ENCODE data around the gene PRND.
A peak's percentile ranks its signal among the peaks of the same experiment; 100 is the strongest.
"Not testable (repeated sequence)": the region's sequence is repeated elsewhere in the genome, so short reads cannot be mapped to it uniquely, and the experiment has no call there.

PRND gene

GRCh38 chr20:4740774-4741431, 19.2 kb downstream of the PRND start:
- peak; percentile 31 to 61 (median 40) for DNase-seq

DNA sequence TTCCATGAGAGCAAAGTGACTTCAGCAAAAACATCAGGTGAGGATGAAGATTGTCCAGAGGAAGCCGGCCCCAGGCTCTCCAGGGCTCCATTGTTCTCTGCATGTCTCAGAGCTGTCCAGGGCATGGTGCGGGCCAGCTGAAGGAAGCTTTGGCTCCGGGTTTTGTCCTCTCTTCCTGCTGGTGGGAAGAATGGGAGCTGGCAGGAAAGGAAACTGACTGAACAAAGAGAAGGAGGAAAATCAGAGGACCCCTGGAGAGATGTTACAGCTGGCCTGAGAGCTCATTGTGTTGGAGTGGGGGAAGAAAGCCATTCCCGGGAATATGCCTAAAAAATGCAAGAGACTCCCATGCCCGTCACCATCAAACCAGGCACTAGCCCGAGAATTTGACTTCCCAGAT, 27.1 kb downstream of the PRND start:
- DNase-seq = no peak

DNA sequence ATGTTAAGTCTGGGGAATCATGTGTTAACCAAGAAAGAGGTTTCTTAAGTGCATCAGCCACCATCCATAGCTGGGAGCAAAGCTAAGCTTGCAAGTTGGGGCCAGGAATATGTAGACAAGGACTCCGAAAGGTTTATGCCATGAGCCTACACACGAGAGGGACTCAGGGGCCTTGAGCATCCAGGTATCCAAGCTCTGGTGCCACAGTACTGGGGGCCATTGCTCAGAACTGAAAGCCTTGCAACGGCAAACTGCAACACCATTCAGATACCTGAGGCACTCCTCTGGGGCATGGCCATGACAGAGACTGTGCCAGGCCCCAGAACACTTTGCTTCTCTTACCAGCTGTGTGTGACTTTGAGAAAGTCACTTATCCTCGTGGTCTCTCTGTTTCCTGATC, 27.6 kb downstream of the PRND start:
- DNase-seq = no peak

DNA sequence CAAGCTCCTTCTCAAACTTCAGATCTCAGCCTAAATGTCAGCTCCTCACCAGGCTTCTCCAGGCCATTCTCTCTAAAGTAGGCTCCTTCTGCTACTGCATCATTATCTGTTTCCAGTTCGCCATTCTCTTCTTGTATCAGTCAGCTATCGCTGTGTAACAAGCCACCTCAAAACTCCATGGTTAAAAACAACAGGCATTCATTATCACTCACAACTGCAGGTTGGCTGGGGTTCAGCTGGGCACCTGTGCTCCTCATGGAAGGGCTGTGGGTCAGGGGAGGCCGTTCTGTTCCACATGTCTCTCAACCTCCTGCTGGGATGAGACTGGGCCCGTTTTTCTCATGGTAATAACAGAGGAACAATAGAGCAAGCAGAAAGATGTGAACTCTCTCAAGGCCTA, 28.7 kb downstream of the PRND start:
- DNase-seq = no peak

DNA sequence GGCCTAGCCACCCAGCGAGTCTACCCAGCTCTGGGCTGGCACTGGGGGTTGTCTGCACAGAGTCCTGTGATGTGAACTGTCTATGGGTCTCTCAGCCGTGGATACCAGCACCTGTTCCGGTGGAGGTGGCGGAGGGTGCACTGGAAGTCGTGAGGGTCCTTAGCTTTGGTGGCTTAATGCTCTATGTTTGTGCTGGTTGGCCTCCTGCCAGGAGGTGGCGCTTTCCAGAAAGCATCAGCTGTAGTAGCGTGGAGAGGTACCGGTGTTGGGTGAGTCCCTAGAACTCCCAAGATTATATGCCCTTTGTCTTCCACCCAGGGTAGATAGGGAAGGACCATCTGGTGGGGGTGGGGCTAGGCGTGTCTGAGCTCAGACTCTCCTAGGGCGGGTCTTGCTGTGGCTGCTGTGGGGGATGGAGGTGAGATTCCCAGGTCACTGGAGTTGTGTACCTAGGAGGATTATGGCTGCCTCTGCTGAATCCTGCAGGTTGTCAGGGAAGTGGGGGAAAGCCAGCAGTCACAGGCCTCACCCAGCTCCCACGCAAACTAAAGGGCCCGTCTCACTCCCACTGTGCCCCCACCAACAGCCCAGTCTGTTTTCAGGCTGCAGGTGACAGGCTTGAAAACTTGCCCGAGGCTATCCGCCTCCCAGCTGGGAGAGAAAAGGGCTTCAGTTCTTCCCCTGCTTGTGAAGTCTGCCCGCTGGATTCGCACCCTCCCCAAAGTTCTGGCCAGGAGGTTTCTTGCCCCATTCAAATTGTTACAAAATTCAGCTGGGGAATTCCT, 37.6 kb downstream of the PRND start:
- DNase-seq = peak in 4 of 5 donors; percentile 16 to 33 (median 26)

DNA sequence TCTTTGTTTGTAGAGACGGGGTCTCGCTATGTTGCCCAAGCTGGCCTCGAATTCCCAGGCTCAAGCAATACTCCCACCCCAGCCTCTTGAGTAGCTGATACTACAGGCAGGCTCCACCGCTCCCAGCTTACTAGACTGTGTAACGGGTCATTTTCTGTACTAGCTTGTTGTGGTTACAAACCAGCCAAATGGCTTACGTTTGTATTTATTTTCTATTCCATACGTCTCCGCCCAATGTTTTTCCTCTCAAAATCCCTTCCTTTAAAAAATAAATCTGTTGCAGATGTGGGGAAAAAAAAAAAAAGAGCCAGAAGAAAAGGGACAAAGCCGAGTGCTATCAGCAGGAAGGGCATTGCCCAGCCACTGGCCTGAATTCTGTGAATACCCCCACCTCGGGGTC, 41.6 kb downstream of the PRND start:
- DNase-seq = no peak

- no peak for DNase-seq
These were observed 42.2 kb downstream of the PRND start for GRCh38 chr20:4763723-4764510.

DNA sequence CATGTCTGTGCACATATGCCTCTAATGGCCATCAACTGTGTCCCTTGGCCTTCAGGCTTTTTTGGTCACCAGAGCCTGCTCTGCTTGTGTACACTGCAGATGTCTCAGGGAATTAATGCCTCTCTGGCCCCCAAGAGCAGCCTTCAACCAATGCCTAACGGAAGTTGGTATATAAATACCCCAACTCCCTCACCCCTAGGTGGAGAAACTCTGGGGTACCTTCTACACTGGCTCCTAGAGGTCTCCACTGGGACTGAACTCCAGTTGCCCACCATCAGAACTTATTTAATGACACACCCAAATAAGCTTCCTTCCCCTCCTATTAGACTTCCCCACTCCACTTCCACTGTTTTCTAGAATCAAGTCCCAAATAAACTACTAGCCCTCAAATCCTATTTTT, 43.1 kb downstream of the PRND start:
- no peak for DNase-seq

DNA sequence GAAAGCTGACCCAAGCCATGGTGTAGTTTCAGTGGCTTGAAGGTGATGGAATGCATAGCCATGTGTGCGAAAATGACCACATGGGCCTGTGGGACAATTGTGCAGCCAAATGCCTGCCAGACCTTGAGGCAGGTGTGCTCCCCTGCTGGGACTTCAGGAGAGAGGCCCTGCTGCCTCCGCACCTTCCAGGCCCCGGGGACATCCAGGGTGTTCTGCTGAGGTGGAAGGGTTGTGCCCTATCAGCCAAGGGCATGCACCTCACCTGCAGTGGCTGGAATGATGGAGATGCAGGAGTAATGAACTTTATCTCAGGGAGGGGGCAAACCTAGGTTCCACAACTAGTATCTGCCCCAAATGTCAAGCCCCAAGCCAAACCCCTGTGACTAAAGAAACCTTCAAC, 44.0 kb downstream of the PRND start:
- no peak for DNase-seq

- DNase-seq = no peak
These were observed 44.9 kb downstream of the PRND start for GRCh38 chr20:4766631-4767030.

DNA sequence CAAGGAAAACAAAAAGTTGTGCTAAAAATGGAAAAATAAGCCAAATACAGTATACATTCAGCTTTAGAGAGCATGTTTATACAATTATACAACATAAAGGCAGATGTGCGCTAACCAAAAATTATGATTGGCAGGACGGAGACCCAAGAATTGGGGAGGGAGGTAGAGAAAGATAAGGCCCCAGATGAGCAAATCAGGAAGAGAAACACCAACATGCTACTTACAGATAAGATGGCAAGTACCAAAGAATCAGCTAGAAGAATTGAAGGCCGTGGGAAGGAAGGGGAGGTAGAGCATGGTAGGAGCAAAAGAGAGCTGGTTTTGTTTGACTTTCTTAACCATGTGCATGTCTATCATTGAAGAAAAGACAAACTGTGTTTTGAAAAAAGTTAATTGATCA, 45.4 kb downstream of the PRND start:
- no peak for DNase-seq

DNA sequence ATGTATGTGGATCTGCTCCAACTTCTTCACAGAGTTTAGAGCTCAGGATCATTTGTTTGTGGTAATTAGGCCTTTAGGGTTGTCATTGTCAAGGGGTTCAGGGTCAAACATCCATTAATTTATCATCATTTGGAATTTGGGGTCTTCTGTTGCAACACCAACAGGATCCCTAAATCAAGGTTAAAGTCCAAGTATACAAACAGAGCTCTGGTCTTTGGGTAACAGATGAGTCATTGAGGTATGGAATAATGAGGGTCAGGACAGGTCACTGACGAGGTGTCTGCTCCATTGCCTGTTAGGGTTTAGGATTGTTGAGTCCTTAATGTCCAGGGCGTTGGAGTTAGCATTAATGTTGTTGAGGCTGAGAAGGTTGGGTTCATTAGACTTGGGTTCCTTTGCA, 47.6 kb downstream of the PRND start:
- DNase-seq = no peak

DNA sequence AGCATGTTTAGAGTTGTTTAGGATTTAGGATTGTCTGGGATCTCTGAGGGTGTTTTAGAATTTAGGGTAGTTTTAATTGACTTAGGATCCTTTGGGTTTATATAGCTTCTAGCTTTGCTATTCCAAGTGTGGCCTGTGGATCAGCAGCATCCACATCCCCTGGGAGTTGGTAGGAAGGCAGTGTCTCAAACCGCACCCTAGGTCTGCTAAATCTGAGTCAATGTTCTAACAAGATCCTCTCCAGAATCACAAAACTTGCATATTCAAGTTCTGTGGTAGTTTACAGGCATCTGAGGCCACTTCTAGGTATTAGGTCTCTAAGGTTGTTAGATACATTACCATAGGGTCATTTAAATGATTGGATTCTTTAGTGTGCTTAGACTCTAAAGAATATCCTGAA, 48.3 kb downstream of the PRND start:
- DNase-seq = no peak

DNA sequence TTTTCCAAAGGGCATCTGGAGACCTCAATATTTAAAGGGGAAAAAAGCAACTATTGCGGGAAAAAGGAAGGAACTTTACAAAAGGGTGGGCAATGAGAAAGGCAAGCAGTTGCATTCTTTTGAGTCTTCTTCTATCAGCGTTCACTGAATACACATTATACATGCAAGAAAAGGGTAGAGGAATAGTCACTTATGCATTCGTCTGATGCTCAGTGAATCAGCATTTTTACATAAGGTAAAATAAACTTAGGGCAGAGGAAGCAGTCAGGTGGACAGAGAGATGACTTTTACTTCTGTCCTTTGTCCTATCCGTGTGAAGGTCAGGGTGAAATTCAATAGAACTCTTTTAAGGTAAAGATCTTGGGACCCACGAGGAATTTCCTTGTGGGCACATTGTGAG, 49.3 kb downstream of the PRND start:
- DNase-seq = no peak

DNA sequence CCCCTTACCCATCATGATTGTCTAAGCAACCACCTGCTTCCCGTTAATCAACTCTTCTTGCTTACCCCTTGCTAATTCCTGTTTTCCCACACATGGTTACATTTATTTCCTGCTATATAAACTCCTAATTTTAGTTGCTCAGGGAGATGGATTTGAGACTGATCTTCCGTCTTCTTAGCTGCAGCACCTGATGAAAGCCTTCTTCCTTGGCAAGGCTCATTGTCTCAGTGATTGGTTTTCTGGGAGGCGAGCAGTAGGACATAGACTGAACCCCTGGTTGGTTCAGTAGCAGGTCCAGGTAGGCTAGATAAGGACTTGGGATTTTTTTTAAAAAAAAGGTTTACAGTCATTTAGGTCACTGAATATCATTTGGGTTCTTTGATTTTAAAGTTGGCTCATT, 50.4 kb downstream of the PRND start:
- no peak for DNase-seq

DNA sequence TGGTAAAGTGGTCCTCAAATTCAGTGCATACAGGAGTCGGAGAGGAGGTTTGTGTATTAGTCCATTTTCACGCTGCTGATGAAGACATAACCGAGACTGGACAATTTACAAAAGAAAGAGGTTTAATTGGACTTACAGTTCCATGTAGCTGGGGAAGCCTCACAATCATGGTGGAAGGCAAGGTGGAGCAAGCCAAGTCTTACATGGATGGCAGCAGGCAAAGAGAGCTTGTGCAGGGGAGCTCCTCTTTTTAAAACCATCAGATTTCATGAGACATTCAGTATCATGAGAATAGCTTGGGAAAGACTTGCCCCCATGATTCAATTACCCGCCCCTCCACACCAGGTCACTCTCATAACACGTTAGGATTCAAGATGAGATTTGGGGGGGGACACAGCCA, 51.3 kb downstream of the PRND start:
- not testable (repeated sequence) for DNase-seq

GRCh38 chr20:4773736-4774135, 52.0 kb downstream of the PRND start:
- no peak for DNase-seq

DNA sequence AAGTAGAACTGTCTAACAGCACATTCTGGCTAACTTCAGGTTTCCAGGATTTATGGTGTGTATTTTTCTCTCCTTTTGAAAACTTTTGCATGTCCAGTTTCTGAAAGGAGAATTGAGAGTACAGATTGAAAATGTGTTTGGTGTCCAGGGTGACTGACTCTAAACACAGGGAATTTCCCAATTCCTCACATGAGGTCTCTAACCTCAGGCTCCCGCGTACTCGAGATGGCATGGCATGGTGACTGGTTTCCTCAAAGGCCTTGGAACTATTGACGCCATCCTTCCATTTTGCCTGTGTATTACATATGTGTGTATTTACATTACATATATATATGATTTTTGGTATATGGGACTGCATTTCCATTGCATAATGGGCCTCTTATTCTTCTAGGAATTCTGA, 52.5 kb downstream of the PRND start:
- no peak for DNase-seq

GRCh38 chr20:4775322-4776078, 53.8 kb downstream of the PRND start:
- DNase-seq = no peak

DNA sequence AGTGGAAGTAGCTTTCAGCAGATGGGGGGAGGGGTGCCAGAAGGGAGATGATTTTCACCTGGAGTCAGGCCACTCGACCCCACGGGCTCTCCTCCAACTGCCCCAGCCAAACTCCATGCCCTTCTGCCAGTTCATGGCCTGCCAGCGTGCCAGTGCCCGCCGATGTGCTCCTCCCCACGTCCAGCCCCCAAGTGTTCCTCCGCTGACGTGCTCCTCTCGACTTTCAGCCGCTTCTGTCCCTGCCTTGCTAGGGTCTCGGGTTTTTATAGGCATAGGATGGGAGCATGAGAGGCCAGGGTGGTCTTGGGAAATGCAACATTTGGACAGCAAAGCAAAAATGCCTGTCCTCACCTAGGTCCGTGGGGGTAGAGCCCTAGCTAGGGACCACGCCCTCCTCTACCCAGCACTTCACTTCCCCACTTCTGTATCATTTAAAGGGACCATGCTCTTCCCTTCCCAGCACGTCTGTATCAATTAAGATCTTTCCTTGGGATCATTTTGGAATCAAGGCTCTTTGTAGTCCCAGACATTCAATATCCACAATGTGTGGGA, 54.4 kb downstream of the PRND start:
- DNase-seq = no peak

All from T-helper 1 cell (primary cell).